GM19193 (cell line): ENCODE data around the gene ARMC12.
A peak's percentile ranks its signal among the peaks of the same experiment; 100 is the strongest.

ENCODE experiments used
- POLR2A ChIP-seq: IDR thresholded peaks from 4 replicates; pipeline ENCODE4 v1.6.1; 2011; ENCODE audit not compliant: insufficient read depth, insufficient read length; ENCODE audit errors: extremely low read depth

The ARMC12 gene

GRCh38 chr6:35727231-35727934, 9.4 kb upstream of the ARMC12 start:
- no peak for TF ChIP-seq POLR2A

GRCh38 chr6:35727935-35728682, 8.7 kb upstream of the ARMC12 start:
- peak; percentile 40 for TF ChIP-seq POLR2A

- no peak for TF ChIP-seq POLR2A
These were observed 7.9 kb upstream of the ARMC12 start for GRCh38 chr6:35728683-35729678.

GRCh38 chr6:35729722-35730121, 7.1 kb upstream of the ARMC12 start:
- TF ChIP-seq POLR2A, result no peak

GRCh38 chr6:35730745-35731413, 6.0 kb upstream of the ARMC12 start:
- no peak for TF ChIP-seq POLR2A

- peak; percentile 58 for TF ChIP-seq POLR2A
These were observed 5.5 kb upstream of the ARMC12 start for GRCh38 chr6:35731414-35731735.

GRCh38 chr6:35731736-35732532, 4.9 kb upstream of the ARMC12 start:
- TF ChIP-seq POLR2A, result peak; percentile 54

- TF ChIP-seq POLR2A, result no peak
These were observed 3.2 kb upstream of the ARMC12 start for GRCh38 chr6:35733633-35734032.

- TF ChIP-seq POLR2A, result no peak
These were observed 1.4 kb upstream of the ARMC12 start for GRCh38 chr6:35735452-35735851.

GRCh38 chr6:35736253-35736894, 458 bp upstream of the ARMC12 start:
- TF ChIP-seq POLR2A, result no peak

- no peak for TF ChIP-seq POLR2A
These were observed 780 bp downstream of the ARMC12 start for GRCh38 chr6:35737413-35738211.

- no peak for TF ChIP-seq POLR2A
These were observed 3.1 kb downstream of the ARMC12 start for GRCh38 chr6:35739645-35740524.
